ENCODE measurements around the gene SCYL1. TPM values are rescaled to one million over a fixed set of nuclear protein-coding genes. Genes with fewer than 3 reads are reported as not detected.
A peak's percentile ranks its signal among the peaks of the same experiment; 100 is the strongest.

Gene SCYL1
- total RNA-seq, 2 experiments from 2014 or later: 56.8 to 62.9 TPM

DNA sequence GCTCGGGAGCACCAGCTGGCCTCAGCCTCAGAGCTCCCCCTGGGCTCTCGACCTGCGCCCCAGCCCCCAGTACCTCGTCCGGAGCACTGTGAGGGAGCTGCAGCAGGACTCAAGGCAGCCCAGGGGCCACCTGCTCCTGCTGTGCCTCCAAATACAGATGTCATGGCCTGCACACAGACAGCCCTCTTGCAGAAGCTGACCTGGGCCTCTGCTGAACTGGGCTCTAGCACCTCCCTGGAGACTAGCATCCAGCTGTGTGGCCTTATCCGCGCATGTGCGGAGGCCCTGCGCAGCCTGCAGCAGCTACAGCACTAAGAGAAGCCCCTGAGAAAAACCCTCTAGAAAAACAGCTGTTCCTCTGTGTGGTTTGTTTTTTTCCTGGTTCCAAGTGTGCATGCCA lies 46.5 kb downstream of the SCYL1 start:
- DNase-seq (ENCODE audit: low spot score): no peak
- Histone ChIP-seq H3K27ac (ENCODE audit: low read depth, low read length, poor library complexity, severe bottlenecking) (peak overlapping the region; percentile 71), H3K4me2 (ENCODE audit: low read length) (peak overlapping the region; percentile 98), H4K20me1 (ENCODE audit: insufficient read depth, low read length) (peaks cover 7% of the 10 kb centered on the region; the same call in 1 of the 2 replicates), H3K4me3 (ENCODE audit: low read depth, low read length, poor library complexity, severe bottlenecking) (peak overlapping the region; percentile 94), H2AFZ (ENCODE audit: low read length) (no peak overlapping the region), H3K9me2 (ENCODE audit: insufficient read depth, low read length) (no peaks in the 10 kb centered on the region), H3K9me3 (ENCODE audit: low read length) (no peaks in the 10 kb centered on the region), H3K36me3 (ENCODE audit: insufficient read depth, low read length) (peaks cover 8% of the 10 kb centered on the region; the same call in 1 of the 2 replicates), H3K4me1 (ENCODE audit: insufficient read depth, low read length, poor library complexity, severe bottlenecking) (peaks cover 56% of the 10 kb centered on the region), H3K79me2 (ENCODE audit: insufficient read depth, low read depth, low read length) (peaks cover 42% of the 10 kb centered on the region)
- intact Hi-C loops (cut with micrococcal nuclease; ENCODE audit: unreplicated experiment): loop anchor here (5.0 to 10.0 kb wide), 2 partner anchors 91 to 717 kb away; partner anchors contain the start of gene RELA
- no peak for TF ChIP-seq EZH2phosphoT487 (IDR thresholded peaks at IDR 0.05; ENCODE audit: borderline replicate concordance, low read depth, low read length)
- TF ChIP-seq, protein P1, sequence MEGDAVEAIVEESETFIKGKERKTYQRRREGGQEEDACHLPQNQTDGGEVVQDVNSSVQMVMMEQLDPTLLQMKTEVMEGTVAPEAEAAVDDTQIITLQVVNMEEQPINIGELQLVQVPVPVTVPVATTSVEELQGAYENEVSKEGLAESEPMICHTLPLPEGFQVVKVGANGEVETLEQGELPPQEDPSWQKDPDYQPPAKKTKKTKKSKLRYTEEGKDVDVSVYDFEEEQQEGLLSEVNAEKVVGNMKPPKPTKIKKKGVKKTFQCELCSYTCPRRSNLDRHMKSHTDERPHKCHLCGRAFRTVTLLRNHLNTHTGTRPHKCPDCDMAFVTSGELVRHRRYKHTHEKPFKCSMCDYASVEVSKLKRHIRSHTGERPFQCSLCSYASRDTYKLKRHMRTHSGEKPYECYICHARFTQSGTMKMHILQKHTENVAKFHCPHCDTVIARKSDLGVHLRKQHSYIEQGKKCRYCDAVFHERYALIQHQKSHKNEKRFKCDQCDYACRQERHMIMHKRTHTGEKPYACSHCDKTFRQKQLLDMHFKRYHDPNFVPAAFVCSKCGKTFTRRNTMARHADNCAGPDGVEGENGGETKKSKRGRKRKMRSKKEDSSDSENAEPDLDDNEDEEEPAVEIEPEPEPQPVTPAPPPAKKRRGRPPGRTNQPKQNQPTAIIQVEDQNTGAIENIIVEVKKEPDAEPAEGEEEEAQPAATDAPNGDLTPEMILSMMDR (conservative IDR thresholded peaks at IDR 0.05; ENCODE audit: low read length): no peak
- no TSS peak for BruUV-seq (replicated peaks)
- POLR2A ChIA-PET: interaction anchor here (1.4 kb wide), 1 partner anchor 44 kb away, joined by 4 read pairs; the partner anchor contains the start of gene PCNX3
- CTCF ChIA-PET (ENCODE audit: unreplicated experiment): interaction anchor here (0.6 to 1.3 kb wide), 2 partner anchors 17 to 30 kb away, joined by 3 read pairs; no protein-coding TSS in a partner anchor

DNA sequence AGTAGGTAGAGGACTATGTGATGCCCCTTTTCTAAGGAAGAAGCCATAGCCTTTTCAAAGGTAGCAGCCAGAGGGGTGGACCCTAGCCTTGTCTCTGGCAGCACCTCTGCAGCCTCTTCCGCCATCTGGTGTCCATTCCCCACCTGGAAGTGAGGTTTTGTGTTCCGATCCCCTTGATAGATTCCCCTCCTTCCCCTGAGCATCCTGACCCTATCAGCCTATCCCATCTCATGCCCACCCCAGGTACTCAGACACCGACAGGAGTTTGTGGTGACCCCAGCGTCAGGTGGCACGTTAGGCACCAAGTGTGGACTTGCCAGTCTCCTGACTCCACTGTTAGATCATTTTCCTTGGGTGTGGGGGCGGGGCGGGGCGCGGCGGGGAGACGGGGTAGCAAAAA lies 47.1 kb downstream of the SCYL1 start:
- DNase-seq (ENCODE audit: low spot score): peak; percentile 57
- Histone ChIP-seq H3K4me1 (ENCODE audit: insufficient read depth, low read length, poor library complexity, severe bottlenecking) (peaks cover 56% of the 10 kb centered on the region), H3K4me3 (ENCODE audit: low read depth, low read length, poor library complexity, severe bottlenecking) (peak overlapping the region; percentile 94), H3K9me3 (ENCODE audit: low read length) (no peaks in the 10 kb centered on the region), H3K79me2 (ENCODE audit: insufficient read depth, low read depth, low read length) (peaks cover 47% of the 10 kb centered on the region), H3K36me3 (ENCODE audit: insufficient read depth, low read length) (peaks cover 8% of the 10 kb centered on the region; the same call in 1 of the 2 replicates), H4K20me1 (ENCODE audit: insufficient read depth, low read length) (peaks cover 7% of the 10 kb centered on the region; the same call in 1 of the 2 replicates), H2AFZ (ENCODE audit: low read length) (no peak overlapping the region), H3K9me2 (ENCODE audit: insufficient read depth, low read length) (no peaks in the 10 kb centered on the region), H3K27ac (ENCODE audit: low read depth, low read length, poor library complexity, severe bottlenecking) (peak overlapping the region; percentile 71), H3K4me2 (ENCODE audit: low read length) (peak overlapping the region; percentile 98)
- ChIA-PET POLR2A (interaction anchor here (0.7 to 1.4 kb wide), 2 partner anchors 43 to 436 kb away, joined by 3 to 4 read pairs; partner anchors contain the start of gene PCNX3), CTCF (ENCODE audit: unreplicated experiment) (interaction anchor here (1.3 kb wide), 1 partner anchor 31 kb away, joined by 3 read pairs; no protein-coding TSS in a partner anchor)
- no TSS peak for BruUV-seq (replicated peaks)
- TF ChIP-seq, protein P1 (conservative IDR thresholded peaks at IDR 0.05; ENCODE audit: low read length): peak; percentile 67
- TF ChIP-seq EZH2phosphoT487 (IDR thresholded peaks at IDR 0.05; ENCODE audit: borderline replicate concordance, low read depth, low read length): no peak
- intact Hi-C loops (cut with micrococcal nuclease; ENCODE audit: unreplicated experiment): loop anchor here (1.0 to 10.0 kb wide), 3 partner anchors 26 to 717 kb away; partner anchors contain the start of gene RELA
